ENCODE measurements around the gene ADGRD1.

ADGRD1 gene

DNA sequence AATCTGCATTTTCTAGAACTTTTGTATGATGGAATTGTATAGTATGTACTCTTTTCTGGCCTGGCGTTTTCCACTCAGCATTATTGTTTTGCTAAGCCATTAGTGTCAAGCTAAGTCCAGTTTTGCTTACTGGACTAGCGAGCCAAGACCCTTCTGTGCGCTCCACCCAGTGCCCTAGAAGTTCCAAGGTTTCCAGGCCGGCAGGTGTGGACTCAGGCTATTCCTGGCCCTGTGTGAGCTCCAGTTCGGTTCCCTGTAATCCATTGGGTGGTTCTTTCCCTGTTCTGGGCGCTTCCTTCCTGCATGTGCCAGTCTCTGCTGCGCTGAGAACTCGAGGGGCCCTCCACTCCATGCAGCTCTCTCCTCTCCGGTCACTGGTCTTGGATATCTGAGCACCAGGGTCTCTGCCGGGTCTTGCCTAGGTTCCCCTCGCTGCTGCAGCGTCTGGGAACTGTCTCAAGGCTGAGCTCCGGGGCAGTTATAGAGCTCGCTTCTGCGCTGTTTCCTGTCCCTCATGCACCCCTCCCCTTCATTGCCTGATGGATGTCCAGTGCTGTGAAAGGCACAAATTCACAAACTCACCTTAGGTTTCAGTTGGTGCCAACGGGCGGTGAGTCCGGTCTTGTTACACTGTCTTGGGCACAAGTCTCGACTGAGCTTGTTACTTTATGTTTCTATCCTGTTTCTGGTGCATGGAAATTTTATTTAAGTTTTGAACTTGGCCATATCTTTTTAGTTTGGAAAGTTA lies 100.8 kb downstream of the ADGRD1 start:
- H3K4me1 ChIP-seq (ENCODE audit: insufficient read depth, low read length), result no peaks in the 10 kb centered on the region
- no peak overlapping the region for H3K9ac ChIP-seq (ENCODE audit: low read depth, low read length)
- no peaks in the 10 kb centered on the region for H3K27me3 ChIP-seq (ENCODE audit: insufficient read depth, low read length)
- no peaks in the 10 kb centered on the region for H3K9me3 ChIP-seq (ENCODE audit: insufficient read depth, low read depth, low read length)
- no peak overlapping the region for H3K27ac ChIP-seq (ENCODE audit: low read depth, low read length)
- 94% methylated on average over 19 of the region's 19 CpGs for WGBS
- H3K36me3 ChIP-seq (ENCODE audit: insufficient read depth, low read length), result no peaks in the 10 kb centered on the region
- H3K4me3 ChIP-seq (ENCODE audit: low read length), result no peak overlapping the region

DNA sequence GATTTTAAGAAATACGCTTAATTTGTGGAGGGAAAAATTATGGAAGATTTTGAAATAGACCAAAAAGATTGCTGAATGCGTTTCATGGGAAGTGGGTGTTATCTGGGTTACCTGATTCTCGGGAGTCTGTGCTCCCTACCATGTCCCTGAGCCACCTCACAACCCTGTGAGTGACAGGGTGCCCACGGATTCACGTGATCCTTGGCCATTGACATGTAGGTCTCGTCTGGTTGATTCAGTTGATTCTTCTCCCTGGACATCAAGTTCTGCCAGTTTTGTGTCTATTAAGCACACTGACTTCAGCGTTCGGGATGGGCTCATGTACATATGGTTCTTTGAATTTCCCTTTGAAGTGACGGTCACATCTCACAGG lies 101.4 kb downstream of the ADGRD1 start:
- Histone ChIP-seq H3K9ac (ENCODE audit: low read depth, low read length) (no peak overlapping the region), H3K27me3 (ENCODE audit: insufficient read depth, low read length) (no peaks in the 10 kb centered on the region), H3K9me3 (ENCODE audit: insufficient read depth, low read depth, low read length) (no peaks in the 10 kb centered on the region), H3K27ac (ENCODE audit: low read depth, low read length) (no peak overlapping the region), H3K4me3 (ENCODE audit: low read length) (no peak overlapping the region), H3K4me1 (ENCODE audit: insufficient read depth, low read length) (no peaks in the 10 kb centered on the region), H3K36me3 (ENCODE audit: insufficient read depth, low read length) (no peaks in the 10 kb centered on the region)
- WGBS, result 91% methylated on average over 9 of the region's 9 CpGs

DNA sequence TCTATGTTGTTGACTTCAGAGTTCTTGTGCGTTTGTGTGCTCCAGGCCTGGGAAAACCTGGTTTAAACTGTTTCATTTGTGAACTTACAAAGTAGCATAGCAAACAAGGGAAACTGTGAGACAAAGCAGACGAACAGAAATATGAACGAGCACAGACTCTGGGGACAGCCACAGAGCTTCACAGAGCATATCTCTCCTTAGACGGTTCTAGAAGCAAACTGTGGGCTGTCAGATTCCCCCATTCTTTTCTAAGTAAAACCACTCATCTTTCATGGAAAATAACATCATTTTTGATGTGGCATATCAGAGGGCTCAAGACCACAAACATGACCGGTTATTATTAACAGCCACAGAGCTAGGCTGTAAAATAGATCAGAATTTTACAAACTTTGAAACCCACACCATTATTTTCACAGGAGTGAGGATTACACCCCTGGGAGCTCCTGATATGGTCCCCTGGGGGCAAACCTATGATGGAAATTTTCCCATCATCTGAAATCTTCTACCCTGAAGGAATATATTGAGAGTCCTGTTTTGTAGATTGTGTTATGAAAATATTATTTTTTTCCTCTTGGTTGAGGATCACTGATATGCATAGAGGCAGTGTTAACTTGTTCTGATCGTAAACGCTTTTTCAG lies 102.0 kb downstream of the ADGRD1 start:
- WGBS, result 93% methylated on average over 7 of the region's 7 CpGs
- H3K9me3 ChIP-seq (ENCODE audit: insufficient read depth, low read depth, low read length), result no peaks in the 10 kb centered on the region
- no peak overlapping the region for H3K27ac ChIP-seq (ENCODE audit: low read depth, low read length)
- no peaks in the 10 kb centered on the region for H3K27me3 ChIP-seq (ENCODE audit: insufficient read depth, low read length)
- no peak overlapping the region for H3K4me3 ChIP-seq (ENCODE audit: low read length)
- no peak overlapping the region for H3K9ac ChIP-seq (ENCODE audit: low read depth, low read length)
- H3K4me1 ChIP-seq (ENCODE audit: insufficient read depth, low read length), result no peaks in the 10 kb centered on the region
- no peaks in the 10 kb centered on the region for H3K36me3 ChIP-seq (ENCODE audit: insufficient read depth, low read length)

DNA sequence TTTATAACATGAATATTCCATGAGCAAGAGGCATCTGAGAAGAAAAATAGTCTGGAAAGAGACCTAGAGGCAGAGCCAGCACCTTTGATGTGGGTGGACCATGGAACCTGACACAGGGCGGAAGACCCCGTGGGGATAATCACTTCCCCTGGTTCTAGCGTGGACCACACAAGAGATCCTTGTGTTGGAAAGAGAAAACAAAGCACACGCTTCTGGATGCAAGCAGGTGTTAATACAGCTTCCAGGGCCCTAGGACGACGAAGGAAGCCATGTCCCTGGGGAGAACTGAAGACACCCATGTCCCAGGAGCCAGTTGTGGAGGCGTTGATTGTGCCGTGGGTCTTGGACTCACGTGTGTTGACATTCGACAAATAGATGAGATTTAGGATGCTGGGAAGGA lies 102.9 kb downstream of the ADGRD1 start:
- H3K4me3 ChIP-seq (ENCODE audit: low read length), result no peak overlapping the region
- 93% methylated on average over 10 of the region's 10 CpGs for WGBS
- no peaks in the 10 kb centered on the region for H3K27me3 ChIP-seq (ENCODE audit: insufficient read depth, low read length)
- no peak overlapping the region for H3K27ac ChIP-seq (ENCODE audit: low read depth, low read length)
- H3K4me1 ChIP-seq (ENCODE audit: insufficient read depth, low read length), result no peaks in the 10 kb centered on the region
- H3K9ac ChIP-seq (ENCODE audit: low read depth, low read length), result no peak overlapping the region
- no peaks in the 10 kb centered on the region for H3K9me3 ChIP-seq (ENCODE audit: insufficient read depth, low read depth, low read length)
- H3K36me3 ChIP-seq (ENCODE audit: insufficient read depth, low read length), result no peaks in the 10 kb centered on the region

DNA sequence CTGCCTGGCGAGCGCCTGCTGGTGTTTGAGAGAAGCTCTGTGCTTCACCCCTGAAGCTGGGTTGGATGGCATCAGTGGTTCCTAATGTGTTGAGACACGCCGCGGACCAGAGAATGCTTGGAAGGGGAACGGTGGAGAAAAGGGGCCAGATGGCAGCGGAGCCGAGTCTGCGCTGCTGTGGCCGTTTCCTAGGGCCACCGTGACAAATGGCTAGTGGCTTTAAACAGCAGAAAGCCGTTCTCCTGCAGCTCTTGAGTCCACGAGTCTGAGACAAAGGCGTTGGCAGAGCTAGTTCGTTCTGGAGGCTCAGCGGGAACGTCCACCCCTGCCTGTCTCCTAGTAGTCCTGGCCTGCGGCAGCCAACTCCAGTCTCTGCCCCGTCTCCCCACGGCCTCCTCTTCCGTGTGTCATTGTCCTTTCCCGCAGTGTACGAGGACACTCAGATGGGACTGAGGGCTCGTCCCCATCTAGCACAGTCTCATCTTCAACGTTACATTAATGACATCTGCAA lies 103.6 kb downstream of the ADGRD1 start:
- WGBS, result 92% methylated on average over 25 of the region's 25 CpGs

DNA sequence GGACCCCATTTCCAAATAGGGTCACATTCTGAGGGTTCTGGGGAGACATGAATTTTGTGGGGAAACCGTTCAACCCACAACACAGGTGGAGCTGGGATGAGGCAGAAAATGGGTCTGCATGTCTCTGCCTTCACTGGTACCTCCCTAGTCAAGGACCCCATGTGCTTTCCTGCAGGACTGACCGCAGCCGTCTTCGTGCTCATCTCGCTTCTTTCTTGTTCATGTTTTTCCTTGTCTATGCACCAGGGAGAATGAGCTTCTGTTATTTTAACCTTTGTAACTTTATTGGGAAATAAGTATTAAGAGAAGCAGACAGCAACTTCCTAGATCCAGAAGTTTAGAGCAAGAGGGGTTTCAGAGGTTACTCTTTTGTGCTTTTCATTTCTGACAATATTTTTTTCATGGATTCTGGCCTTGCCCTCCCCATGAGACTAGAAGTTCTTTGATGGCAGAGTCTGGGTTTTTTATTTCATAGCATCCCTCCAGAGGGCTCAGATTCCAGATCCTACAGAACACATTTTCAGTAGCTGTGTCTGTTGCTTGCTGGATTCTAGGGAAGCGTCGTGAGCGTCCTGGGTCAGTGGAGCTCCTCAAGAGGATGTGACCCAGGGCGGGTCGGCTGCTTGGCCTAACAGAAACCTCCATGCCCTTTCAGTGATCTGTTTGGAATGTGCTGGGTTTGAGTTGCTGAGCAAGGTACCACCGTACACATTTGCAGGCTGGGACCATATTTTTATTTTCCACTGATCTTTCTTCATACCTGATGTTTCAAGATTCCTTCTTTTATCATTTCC lies 104.2 kb downstream of the ADGRD1 start:
- H3K9me3 ChIP-seq (ENCODE audit: insufficient read depth, low read depth, low read length), result no peaks in the 10 kb centered on the region
- no peak overlapping the region for H3K4me3 ChIP-seq (ENCODE audit: low read length)
- no peaks in the 10 kb centered on the region for H3K36me3 ChIP-seq (ENCODE audit: insufficient read depth, low read length)
- 93% methylated on average over 11 of the region's 11 CpGs for WGBS
- H3K27ac ChIP-seq (ENCODE audit: low read depth, low read length), result no peak overlapping the region
- no peaks in the 10 kb centered on the region for H3K27me3 ChIP-seq (ENCODE audit: insufficient read depth, low read length)
- no peak overlapping the region for H3K9ac ChIP-seq (ENCODE audit: low read depth, low read length)
- H3K4me1 ChIP-seq (ENCODE audit: insufficient read depth, low read length), result no peaks in the 10 kb centered on the region

More for the DNA sequence above, 103.6 kb downstream of the ADGRD1 start:
- Histone ChIP-seq H3K9ac (ENCODE audit: low read depth, low read length) (no peak overlapping the region), H3K9me3 (ENCODE audit: insufficient read depth, low read depth, low read length) (no peaks in the 10 kb centered on the region), H3K4me3 (ENCODE audit: low read length) (no peak overlapping the region), H3K36me3 (ENCODE audit: insufficient read depth, low read length) (no peaks in the 10 kb centered on the region), H3K27me3 (ENCODE audit: insufficient read depth, low read length) (no peaks in the 10 kb centered on the region), H3K4me1 (ENCODE audit: insufficient read depth, low read length) (no peaks in the 10 kb centered on the region), H3K27ac (ENCODE audit: low read depth, low read length) (no peak overlapping the region)

DNA sequence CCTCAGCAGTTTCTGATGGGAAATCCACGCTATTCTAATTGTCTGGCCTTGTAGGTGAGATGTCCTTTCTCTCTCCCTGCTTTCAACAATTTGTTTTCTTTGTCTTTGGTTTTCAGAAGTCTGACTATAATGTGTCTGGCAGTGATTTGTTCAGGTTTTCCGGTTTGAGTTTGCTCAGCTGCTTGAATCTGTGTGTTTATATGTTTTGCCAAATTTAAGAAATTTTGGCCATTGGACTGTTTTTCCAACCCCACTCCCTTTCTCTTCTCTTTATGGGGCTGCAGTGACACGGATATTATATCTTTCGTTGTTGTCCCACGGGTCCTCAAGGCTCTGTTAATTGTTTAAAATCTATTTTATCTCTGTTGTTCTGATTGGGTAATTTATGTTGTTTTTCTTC lies 105.0 kb downstream of the ADGRD1 start:
- Histone ChIP-seq H3K36me3 (ENCODE audit: insufficient read depth, low read length) (no peaks in the 10 kb centered on the region), H3K9me3 (ENCODE audit: insufficient read depth, low read depth, low read length) (no peaks in the 10 kb centered on the region), H3K27me3 (ENCODE audit: insufficient read depth, low read length) (no peaks in the 10 kb centered on the region), H3K4me1 (ENCODE audit: insufficient read depth, low read length) (no peaks in the 10 kb centered on the region), H3K27ac (ENCODE audit: low read depth, low read length) (no peak overlapping the region), H3K4me3 (ENCODE audit: low read length) (no peak overlapping the region), H3K9ac (ENCODE audit: low read depth, low read length) (no peak overlapping the region)
- 95% methylated on average over 5 of the region's 5 CpGs for WGBS

DNA sequence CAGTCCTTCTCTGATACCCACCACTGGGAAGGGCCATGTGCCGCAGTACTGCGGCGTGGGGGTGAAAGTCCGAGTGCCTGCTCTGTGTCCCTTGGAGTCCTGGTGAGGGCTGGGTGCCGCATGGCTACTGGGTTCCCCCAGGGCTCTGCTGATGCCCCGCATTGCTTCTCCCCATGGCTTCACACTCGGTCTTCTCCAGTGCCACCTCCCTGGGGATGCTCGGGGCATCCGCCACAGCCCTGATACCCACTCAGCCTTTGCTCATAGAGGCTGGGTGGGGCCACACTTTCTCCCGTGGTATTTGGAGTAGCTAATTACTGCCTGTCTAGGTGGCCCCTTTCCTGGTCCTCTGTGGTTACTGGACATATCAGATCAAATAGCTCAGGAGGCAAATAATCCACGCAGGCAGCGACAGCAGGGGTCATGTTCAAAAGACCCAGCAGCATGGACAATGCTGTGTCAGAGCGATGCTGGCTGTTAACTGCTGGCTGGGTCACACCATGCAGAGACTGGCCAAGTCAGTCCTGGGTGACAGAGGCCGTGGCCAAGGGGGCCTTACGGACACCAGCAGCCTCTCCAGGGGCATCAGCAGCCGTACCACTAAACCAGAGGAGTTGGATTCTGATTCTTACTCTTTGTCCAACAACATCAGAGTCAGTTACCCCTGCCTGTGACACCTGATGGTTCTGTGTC lies 106.5 kb downstream of the ADGRD1 start:
- Histone ChIP-seq H3K9ac (ENCODE audit: low read depth, low read length) (no peak overlapping the region), H3K4me3 (ENCODE audit: low read length) (no peak overlapping the region), H3K27ac (ENCODE audit: low read depth, low read length) (no peak overlapping the region), H3K4me1 (ENCODE audit: insufficient read depth, low read length) (no peaks in the 10 kb centered on the region), H3K9me3 (ENCODE audit: insufficient read depth, low read depth, low read length) (no peaks in the 10 kb centered on the region), H3K27me3 (ENCODE audit: insufficient read depth, low read length) (no peaks in the 10 kb centered on the region), H3K36me3 (ENCODE audit: insufficient read depth, low read length) (no peaks in the 10 kb centered on the region)
- WGBS, result 94% methylated on average over 16 of the region's 16 CpGs

DNA sequence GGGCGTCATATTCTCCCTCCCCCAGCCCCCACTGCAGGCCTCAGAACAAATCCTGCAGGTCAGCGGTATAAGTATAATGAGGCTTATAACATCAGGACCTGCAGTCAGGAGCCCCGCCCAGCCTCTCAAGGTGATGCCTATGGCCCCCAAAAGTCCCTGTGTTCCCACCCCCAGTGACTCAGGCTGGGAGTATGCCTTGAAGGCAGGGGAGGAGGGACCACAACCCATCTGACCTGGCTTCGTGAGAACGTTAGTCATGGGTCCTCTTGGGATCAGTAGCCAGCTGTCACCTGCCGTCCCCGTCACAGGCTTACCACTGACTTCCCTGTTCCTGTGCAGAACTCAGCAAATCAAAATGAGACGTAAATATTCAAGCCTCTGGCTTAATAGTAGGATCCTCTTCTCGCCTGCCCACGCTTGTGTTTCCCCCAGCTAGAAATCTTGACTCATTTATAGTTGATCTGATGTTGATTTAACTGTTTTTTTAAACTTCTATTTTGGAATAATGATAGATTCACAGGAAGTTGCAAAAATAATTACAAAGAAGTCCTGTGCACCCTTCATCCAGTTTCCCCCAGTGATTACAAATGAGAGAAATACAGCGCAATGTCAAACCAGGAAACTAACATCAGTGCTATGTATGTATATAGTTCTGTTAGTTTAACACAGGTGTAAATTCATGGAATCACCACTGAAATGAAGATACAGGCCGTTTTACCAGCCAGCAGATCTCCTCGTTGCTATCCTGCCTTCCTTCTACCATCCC lies 107.5 kb downstream of the ADGRD1 start:
- 90% methylated on average over 13 of the region's 13 CpGs for WGBS
- no peaks in the 10 kb centered on the region for H3K4me1 ChIP-seq (ENCODE audit: insufficient read depth, low read length)
- no peak overlapping the region for H3K27ac ChIP-seq (ENCODE audit: low read depth, low read length)
- H3K4me3 ChIP-seq (ENCODE audit: low read length), result no peak overlapping the region
- no peaks in the 10 kb centered on the region for H3K27me3 ChIP-seq (ENCODE audit: insufficient read depth, low read length)
- H3K36me3 ChIP-seq (ENCODE audit: insufficient read depth, low read length), result no peaks in the 10 kb centered on the region
- H3K9me3 ChIP-seq (ENCODE audit: insufficient read depth, low read depth, low read length), result no peaks in the 10 kb centered on the region
- H3K9ac ChIP-seq (ENCODE audit: low read depth, low read length), result no peak overlapping the region

DNA sequence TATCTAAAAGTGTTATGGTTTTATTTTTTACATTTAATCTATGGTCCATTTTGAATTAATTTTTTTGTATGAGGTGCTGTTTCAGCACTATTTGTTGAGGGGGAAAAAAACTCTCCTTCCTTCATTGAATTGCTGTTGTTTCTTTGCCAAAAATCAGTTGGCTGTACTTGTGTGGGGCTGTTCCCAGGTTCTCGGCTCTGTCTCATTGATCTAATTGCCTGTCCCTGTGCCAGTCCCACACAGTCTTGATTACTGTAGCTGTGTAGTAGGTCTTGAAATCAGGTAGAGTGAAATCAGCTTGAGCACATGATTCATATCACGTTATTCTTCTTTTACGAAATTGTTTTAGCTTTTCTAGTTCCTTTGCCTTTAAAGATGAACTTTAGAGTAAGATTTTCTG lies 109.7 kb downstream of the ADGRD1 start:
- no peaks in the 10 kb centered on the region for H3K9me3 ChIP-seq (ENCODE audit: insufficient read depth, low read depth, low read length)
- no peak overlapping the region for H3K4me3 ChIP-seq (ENCODE audit: low read length)
- no peak overlapping the region for H3K27ac ChIP-seq (ENCODE audit: low read depth, low read length)
- H3K9ac ChIP-seq (ENCODE audit: low read depth, low read length), result no peak overlapping the region
- no peaks in the 10 kb centered on the region for H3K27me3 ChIP-seq (ENCODE audit: insufficient read depth, low read length)
- no peaks in the 10 kb centered on the region for H3K36me3 ChIP-seq (ENCODE audit: insufficient read depth, low read length)
- H3K4me1 ChIP-seq (ENCODE audit: insufficient read depth, low read length), result no peaks in the 10 kb centered on the region
- over 99% methylated on average over 3 of the region's 3 CpGs for WGBS
